Keratinocyte (primary cell): ENCODE results near the gene TBR1.

Source experiments
- CTCF ChIP-seq, 3 experiments: IDR thresholded peaks in 1 of 3; conservative IDR thresholded peaks in 1 of 3; optimal IDR thresholded peaks in 1 of 3; 2 replicates in 2 of 3; 3 replicates in 1 of 3; pipeline versions ENCODE3 to v1.5.1; 2011; ENCODE audit warnings: low read length in 3 of 3, mild to moderate bottlenecking in 3 of 3, moderate library complexity in 2 of 3, control low read depth in 1 of 3, inconsistent platforms in 1 of 3; ENCODE audit not compliant: insufficient read depth in 2 of 3; ENCODE audit errors: extremely low read depth in 1 of 3
- EZH2 ChIP-seq: IDR thresholded peaks from one replicate; pipeline ENCODE4 v1.6.1; 2012; ENCODE audit warnings: inconsistent platforms, mild to moderate bottlenecking, low read length, moderate library complexity

GRCh38 chr2:161417438-161418274 is 1.6 kb downstream of the TBR1 start:
- no peak for TF ChIP-seq CTCF (optimal IDR thresholded peaks at IDR 0.05 in 1 of 3, IDR thresholded peaks at IDR 0.05 in 1 of 3, conservative IDR thresholded peaks at IDR 0.05 in 1 of 3; ENCODE audit: extremely low read depth in 1 of 3, insufficient read depth in 2 of 3, low read length in 3 of 3)
- peak; percentile 19 for TF ChIP-seq EZH2
